DND-41 (cell line): ENCODE measurements around the gene DHRS3.

ENCODE experiments used
- ATAC-seq: fragments of 200-7000 bp; cut with Tn5 transposase; 3 replicates; pipeline ENCODE4 v1.9.1; 2021; ENCODE audit warnings: low read depth; ENCODE audit not compliant: insufficient read depth
- DNase-seq: peaks from one replicate; pipeline ENCODE4 v3.0.0-alpha.2; 2020
- H2AFZ ChIP-seq: 2 replicates; pipeline ENCODE4 v1.6.0; 2012; ENCODE audit warnings: low read depth, low read length
- H3K27ac ChIP-seq: 2 replicates; pipeline ENCODE4 v1.5.1; 2012; ENCODE audit warnings: low read length, inconsistent platforms
- H3K27me3 ChIP-seq: fragments of 200-600 bp; sonication (generic); 2 replicates; pipeline ENCODE4 v1.6.0; 2012; ENCODE audit warnings: low read length, mild to moderate bottlenecking, inconsistent platforms; ENCODE audit not compliant: insufficient read depth, poor library complexity
- H3K36me3 ChIP-seq: 2 replicates; pipeline ENCODE4 v1.5.1; 2012; ENCODE audit warnings: low read length, inconsistent platforms; ENCODE audit not compliant: insufficient read depth
- H3K4me1 ChIP-seq: 2 replicates; pipeline ENCODE4 v1.5.1; 2012; ENCODE audit warnings: mild to moderate bottlenecking, low read length; ENCODE audit not compliant: insufficient read depth
- H3K4me2 ChIP-seq: 2 replicates; pipeline ENCODE4 v1.6.0; 2012; ENCODE audit warnings: mild to moderate bottlenecking, moderate library complexity, low read length, inconsistent platforms; ENCODE audit not compliant: insufficient read depth
- H3K4me3 ChIP-seq, 2 experiments: fragments of 200-600 bp in 1 of 2; shearing (Covaris generic) in 1 of 2; 2 replicates each; pipeline ENCODE4 v1.5.1; 2012 to 2016; ENCODE audit warnings: inconsistent platforms in 2 of 2, low read length in 2 of 2, mild to moderate bottlenecking in 2 of 2, low read depth in 1 of 2, moderate library complexity in 1 of 2
- H3K79me2 ChIP-seq: 2 replicates; pipeline ENCODE4 v1.6.0; 2012; ENCODE audit warnings: low read length, inconsistent platforms; ENCODE audit not compliant: insufficient read depth
- H3K9ac ChIP-seq: 2 replicates; pipeline ENCODE4 v1.6.0; 2012; ENCODE audit warnings: low read depth, mild to moderate bottlenecking, inconsistent platforms, low read length, moderate library complexity
- H3K9me3 ChIP-seq: 2 replicates; pipeline ENCODE4 v1.5.1; 2012; ENCODE audit warnings: low read length, moderate library complexity, mild to moderate bottlenecking, inconsistent platforms; ENCODE audit not compliant: insufficient read depth, severe bottlenecking
- H4K20me1 ChIP-seq: 2 replicates; pipeline ENCODE4 v1.6.0; 2012; ENCODE audit warnings: low read length; ENCODE audit not compliant: insufficient read depth
- EZH2 ChIP-seq: IDR thresholded peaks from 3 replicates; pipeline ENCODE4 v1.6.1; 2012; ENCODE audit warnings: borderline replicate concordance, low read depth, mild to moderate bottlenecking, moderate library complexity, low read length, inconsistent platforms; ENCODE audit not compliant: severe bottlenecking
- TF ChIP-seq, protein P1 (sequence below): IDR thresholded peaks from 2 replicates; pipeline ENCODE4 v1.5.1; 2012; ENCODE audit warnings: borderline replicate concordance, low read length, moderate library complexity, mild to moderate bottlenecking; ENCODE audit not compliant: poor library complexity, severe bottlenecking; ENCODE audit errors: extremely low read depth

Gene DHRS3

DNA sequence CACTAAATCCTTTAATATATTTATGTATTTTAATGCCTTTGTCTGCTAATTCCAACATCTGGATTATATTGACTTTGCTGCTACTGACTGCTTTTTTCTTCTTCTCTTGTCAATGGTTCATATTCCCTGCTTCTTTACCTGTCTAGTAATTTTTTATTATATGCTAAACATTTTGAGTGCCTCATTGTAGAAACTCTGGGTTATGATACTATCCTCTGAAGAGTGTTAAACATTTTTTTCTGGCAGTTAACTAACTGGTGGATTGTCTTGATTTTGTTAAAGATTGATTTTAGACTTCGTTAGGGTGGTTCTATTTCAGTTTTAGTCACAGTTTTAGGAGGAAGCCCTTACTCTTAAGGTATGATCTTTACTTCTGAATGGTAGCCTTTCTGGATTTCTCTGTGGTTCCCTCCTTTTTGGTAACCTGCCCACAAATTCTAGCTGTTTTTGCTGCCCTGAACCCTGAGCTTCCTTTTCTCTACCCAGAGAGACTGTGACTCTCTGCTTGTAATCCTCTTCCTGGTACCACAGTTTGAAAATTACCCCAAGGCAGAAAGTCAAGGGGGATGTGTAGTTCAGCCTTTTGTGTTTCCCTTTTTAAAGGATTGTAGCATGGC, 81.9 kb downstream of the DHRS3 start:
- Histone ChIP-seq H3K4me3 (no peak overlapping the region), H3K36me3 (no peaks in the 10 kb centered on the region), H3K4me2 (no peak overlapping the region), H3K9ac (no peak overlapping the region), H4K20me1 (no peaks in the 10 kb centered on the region), H3K4me1 (no peaks in the 10 kb centered on the region), H2AFZ (no peak overlapping the region), H3K27ac (no peak overlapping the region), H3K79me2 (no peaks in the 10 kb centered on the region), H3K9me3 (peaks cover 11% of the 10 kb centered on the region), H3K27me3 (no peaks in the 10 kb centered on the region)
- DNase-seq (no peak), ATAC-seq (no peak)
- no peak for TF ChIP-seq EZH2
- TF ChIP-seq, protein P1, sequence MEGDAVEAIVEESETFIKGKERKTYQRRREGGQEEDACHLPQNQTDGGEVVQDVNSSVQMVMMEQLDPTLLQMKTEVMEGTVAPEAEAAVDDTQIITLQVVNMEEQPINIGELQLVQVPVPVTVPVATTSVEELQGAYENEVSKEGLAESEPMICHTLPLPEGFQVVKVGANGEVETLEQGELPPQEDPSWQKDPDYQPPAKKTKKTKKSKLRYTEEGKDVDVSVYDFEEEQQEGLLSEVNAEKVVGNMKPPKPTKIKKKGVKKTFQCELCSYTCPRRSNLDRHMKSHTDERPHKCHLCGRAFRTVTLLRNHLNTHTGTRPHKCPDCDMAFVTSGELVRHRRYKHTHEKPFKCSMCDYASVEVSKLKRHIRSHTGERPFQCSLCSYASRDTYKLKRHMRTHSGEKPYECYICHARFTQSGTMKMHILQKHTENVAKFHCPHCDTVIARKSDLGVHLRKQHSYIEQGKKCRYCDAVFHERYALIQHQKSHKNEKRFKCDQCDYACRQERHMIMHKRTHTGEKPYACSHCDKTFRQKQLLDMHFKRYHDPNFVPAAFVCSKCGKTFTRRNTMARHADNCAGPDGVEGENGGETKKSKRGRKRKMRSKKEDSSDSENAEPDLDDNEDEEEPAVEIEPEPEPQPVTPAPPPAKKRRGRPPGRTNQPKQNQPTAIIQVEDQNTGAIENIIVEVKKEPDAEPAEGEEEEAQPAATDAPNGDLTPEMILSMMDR = no peak

DNA sequence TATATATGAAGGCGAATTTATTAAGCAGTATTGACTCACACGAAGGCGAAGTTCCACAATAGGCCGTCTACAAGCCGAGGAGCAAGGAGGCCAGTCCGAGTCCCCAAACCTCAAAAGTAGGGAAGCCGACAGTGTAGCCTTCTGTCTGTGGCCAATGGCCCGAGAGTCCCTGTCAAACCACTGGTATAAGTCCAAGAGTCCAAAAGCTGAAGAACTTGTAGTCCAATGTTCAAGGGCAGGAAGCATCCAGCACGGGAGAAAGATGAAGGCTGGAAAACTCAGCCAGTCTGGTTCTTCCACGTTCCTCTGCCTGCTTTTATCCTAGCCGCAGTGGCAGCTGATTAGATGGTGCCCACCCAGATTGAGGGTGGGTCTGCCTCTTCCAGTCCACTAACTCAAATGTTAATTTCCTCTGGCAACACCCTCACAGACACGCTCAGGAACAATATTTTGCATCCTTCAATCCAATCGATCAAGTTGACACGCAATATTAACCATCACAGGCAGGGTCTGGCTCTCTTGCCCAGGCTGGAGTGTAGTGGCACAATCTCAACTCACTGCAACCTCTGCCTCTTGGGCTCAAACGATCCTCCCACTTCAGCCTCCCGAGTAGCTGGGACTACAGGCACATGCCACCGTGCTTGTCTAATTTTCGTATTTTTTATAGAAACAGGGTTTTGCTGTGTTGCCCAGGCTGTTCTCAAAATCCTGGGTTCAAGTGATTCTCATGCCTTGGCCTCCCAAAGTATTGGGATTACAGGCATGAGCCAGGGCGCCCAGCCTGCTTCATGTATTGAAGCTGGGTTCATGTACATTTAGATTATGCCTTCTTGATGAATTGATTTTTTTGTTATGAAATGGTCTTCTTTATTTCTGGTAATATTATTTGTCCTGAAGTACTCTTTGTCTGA, 85.3 kb downstream of the DHRS3 start:
- no peak overlapping the region for H3K27ac ChIP-seq
- no peak for ATAC-seq
- H3K27me3 ChIP-seq = no peaks in the 10 kb centered on the region
- H2AFZ ChIP-seq = no peak overlapping the region
- no peaks in the 10 kb centered on the region for H3K36me3 ChIP-seq
- no peaks in the 10 kb centered on the region for H4K20me1 ChIP-seq
- no peak overlapping the region for H3K4me2 ChIP-seq
- no peak overlapping the region for H3K4me3 ChIP-seq
- TF ChIP-seq, protein P1 = no peak
- no peak for TF ChIP-seq EZH2
- no peaks in the 10 kb centered on the region for H3K79me2 ChIP-seq
- DNase-seq = no peak
- no peaks in the 10 kb centered on the region for H3K4me1 ChIP-seq
- H3K9me3 ChIP-seq = peaks cover 11% of the 10 kb centered on the region
- H3K9ac ChIP-seq = no peak overlapping the region

DNA sequence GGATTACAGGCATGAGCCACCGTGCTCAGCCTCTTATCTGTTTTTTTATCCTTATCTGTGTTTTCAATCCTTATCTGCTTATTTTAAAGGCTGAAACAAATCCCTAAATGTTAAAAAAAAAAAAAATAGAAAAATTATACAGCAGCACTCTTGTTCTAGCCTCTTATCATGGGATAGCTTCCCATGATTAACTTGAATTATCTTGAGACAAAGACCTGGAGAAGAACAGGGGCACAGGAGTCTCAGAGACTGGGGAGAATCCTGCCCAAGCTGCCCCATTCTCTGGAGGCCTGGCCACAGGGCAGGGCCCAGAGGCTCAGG, 86.9 kb downstream of the DHRS3 start:
- no peaks in the 10 kb centered on the region for H3K4me1 ChIP-seq
- H3K9me3 ChIP-seq = peaks cover 5% of the 10 kb centered on the region
- no peak overlapping the region for H2AFZ ChIP-seq
- no peaks in the 10 kb centered on the region for H3K36me3 ChIP-seq
- ATAC-seq (no peak), DNase-seq (no peak)
- no peak overlapping the region for H3K27ac ChIP-seq
- H3K4me2 ChIP-seq = no peak overlapping the region
- no peaks in the 10 kb centered on the region for H3K79me2 ChIP-seq
- H3K27me3 ChIP-seq = no peaks in the 10 kb centered on the region
- no peak overlapping the region for H3K4me3 ChIP-seq
- H3K9ac ChIP-seq = no peak overlapping the region
- TF ChIP-seq, protein P1 = no peak
- TF ChIP-seq EZH2 = no peak
- H4K20me1 ChIP-seq = no peaks in the 10 kb centered on the region
